MCF 10A (cell line): ENCODE measurements around the gene KDM5A. TPM values are rescaled to one million over a fixed set of nuclear protein-coding genes. Genes with fewer than 3 reads are reported as not detected.
"Not testable (repeated sequence)": the region's sequence is repeated elsewhere in the genome, so short reads cannot be mapped to it uniquely, and the experiment has no call there.

Experiments
- BruUV-seq: library from RNA; stranded (reverse); fragments of 400-500 nt; replicated peaks from 2 replicates; lab custom pipeline; 2021; lab: Mats Ljungman, UMichigan
- CTCF ChIA-PET: fragments of 300-600 bp; sonication (Branson Sonifier 250); formaldehyde crosslinking; extraction: SDS; loops from one replicate; lab custom pipeline; 2021; ENCODE audit warnings: antibody characterized with exemption, inconsistent platforms; lab: Yijun Ruan, JAX
- POLR2A ChIA-PET: fragments of 300-600, 350-650 bp; sonication (Branson Sonifier 250); formaldehyde crosslinking; extraction: SDS; loops from one replicate; lab custom pipeline; 2020; ENCODE audit warnings: antibody characterized with exemption, inconsistent platforms; lab: Yijun Ruan, JAX
- DNase-seq: peaks from one replicate; pipeline ENCODE4 v3.0.0-alpha.2; 2018; ENCODE audit not compliant: unreplicated experiment
- H3K27ac Mint-ChIP-seq: one replicate; pipeline ENCODE4 v1.8.0; 2022; ENCODE audit warnings: mild to moderate bottlenecking, low read depth, mixed read lengths; ENCODE audit not compliant: unreplicated experiment
- H3K27me3 Mint-ChIP-seq: one replicate; pipeline ENCODE4 v1.8.0; 2022; ENCODE audit warnings: mixed read lengths; ENCODE audit not compliant: insufficient read depth, unreplicated experiment
- H3K36me3 Mint-ChIP-seq: one replicate; pipeline ENCODE4 v1.8.0; 2022; ENCODE audit warnings: mild to moderate bottlenecking, moderate library complexity, mixed read lengths; ENCODE audit not compliant: insufficient read depth, unreplicated experiment
- H3K4me1 Mint-ChIP-seq: one replicate; pipeline ENCODE4 v1.8.0; 2022; ENCODE audit warnings: mixed read lengths; ENCODE audit not compliant: insufficient read depth, unreplicated experiment
- H3K4me3 Mint-ChIP-seq: one replicate; pipeline ENCODE4 v1.8.0; 2022; ENCODE audit warnings: mild to moderate bottlenecking, moderate library complexity, mixed read lengths; ENCODE audit not compliant: unreplicated experiment
- H3K9me3 Mint-ChIP-seq: one replicate; pipeline ENCODE4 v1.8.0; 2022; ENCODE audit warnings: mixed read lengths; ENCODE audit not compliant: unreplicated experiment
- intact Hi-C: fragments of 100-400 bp; cut with micrococcal nuclease; formaldehyde crosslinking; loops from 2 replicates; pipeline ENCODE4 v1.14.1; 2022
- total RNA-seq: library from RNA; stranded (reverse); gene quantifications from 2 replicates; pipeline ENCODE4 v1.2.3, GENCODE V29; 2022
- TF ChIP-seq, protein P1 (sequence below): fragments of 200-600 bp; IDR thresholded peaks from one replicate; pipeline ENCODE4 v1.8.0; 2022; ENCODE audit warnings: antibody characterized with exemption, mild to moderate bottlenecking; ENCODE audit not compliant: unreplicated experiment

The KDM5A gene
- total RNA-seq, 1 experiment from 2014 or later = 58.0 TPM

DNA sequence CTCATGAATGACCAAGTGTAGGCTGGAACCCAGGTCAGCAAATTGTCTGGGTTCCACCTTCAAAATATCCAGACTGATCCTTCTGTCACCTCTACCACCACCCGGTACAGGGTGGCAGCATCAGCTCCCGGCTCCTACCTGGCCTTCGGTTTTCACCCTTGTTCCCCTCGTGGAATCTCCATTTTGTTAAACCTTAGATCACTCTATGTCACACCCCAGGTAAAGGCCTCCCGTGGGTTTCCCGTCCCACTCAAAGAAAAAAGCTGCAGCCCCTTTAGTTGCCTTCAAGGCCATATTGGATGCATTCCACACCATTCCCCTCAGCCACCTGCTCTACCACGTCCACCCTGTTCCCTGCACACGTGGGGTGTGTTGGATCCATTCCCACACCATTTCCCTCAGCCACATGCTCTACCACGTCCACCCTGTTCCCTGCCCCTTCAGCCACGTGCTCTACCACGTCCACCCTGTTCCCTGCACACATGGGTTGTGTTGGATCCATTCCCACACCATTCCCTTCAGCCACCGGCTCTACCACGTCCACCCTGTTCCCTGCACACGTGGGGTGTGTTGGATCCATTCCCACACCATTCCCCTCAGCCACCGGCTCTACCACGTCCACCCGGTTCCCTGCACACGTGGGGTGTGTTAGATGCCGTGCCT lies 150.3 kb downstream of the KDM5A start:
- H3K4me3 Mint-ChIP-seq = no peak overlapping the region
- CTCF ChIA-PET = no interaction called here

DNA sequence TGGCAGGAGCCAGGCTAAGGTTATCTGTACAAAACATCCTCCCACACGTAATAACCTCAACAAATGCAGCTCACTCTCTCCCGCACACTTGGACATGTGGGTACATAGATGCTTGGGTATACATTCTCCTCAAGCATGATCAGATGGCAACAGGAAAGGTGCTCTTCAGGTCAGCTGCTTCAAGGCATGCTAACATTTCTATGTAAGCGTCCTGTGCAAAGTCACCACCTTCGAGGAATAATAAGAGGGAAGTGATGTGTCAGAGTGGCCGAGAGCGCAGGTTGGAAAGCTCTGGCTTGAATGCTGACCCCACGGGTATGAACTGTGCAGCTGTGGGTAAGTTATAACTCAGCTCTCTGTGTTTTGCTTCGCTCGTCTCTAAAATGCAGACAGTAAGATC lies 151.0 kb downstream of the KDM5A start:
- H3K4me1 Mint-ChIP-seq = no peaks in the 10 kb centered on the region
- intact Hi-C loops = no loop called here
- ChIA-PET POLR2A (interaction anchor here (1.1 kb wide), 1 partner anchor 10 kb away, joined by 3 read pairs; no protein-coding TSS in a partner anchor), CTCF (no interaction called here)
- peaks cover 26% of the 10 kb centered on the region for H3K27me3 Mint-ChIP-seq
- DNase-seq = no peak
- no peaks in the 10 kb centered on the region for H3K36me3 Mint-ChIP-seq
- H3K9me3 Mint-ChIP-seq = peaks cover 26% of the 10 kb centered on the region
- TF ChIP-seq, protein P1, sequence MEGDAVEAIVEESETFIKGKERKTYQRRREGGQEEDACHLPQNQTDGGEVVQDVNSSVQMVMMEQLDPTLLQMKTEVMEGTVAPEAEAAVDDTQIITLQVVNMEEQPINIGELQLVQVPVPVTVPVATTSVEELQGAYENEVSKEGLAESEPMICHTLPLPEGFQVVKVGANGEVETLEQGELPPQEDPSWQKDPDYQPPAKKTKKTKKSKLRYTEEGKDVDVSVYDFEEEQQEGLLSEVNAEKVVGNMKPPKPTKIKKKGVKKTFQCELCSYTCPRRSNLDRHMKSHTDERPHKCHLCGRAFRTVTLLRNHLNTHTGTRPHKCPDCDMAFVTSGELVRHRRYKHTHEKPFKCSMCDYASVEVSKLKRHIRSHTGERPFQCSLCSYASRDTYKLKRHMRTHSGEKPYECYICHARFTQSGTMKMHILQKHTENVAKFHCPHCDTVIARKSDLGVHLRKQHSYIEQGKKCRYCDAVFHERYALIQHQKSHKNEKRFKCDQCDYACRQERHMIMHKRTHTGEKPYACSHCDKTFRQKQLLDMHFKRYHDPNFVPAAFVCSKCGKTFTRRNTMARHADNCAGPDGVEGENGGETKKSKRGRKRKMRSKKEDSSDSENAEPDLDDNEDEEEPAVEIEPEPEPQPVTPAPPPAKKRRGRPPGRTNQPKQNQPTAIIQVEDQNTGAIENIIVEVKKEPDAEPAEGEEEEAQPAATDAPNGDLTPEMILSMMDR = no peak
- H3K27ac Mint-ChIP-seq = no peak overlapping the region
- BruUV-seq = no TSS peak
- no peak overlapping the region for H3K4me3 Mint-ChIP-seq

More for the DNA sequence above, 150.3 kb downstream of the KDM5A start:
- peaks cover 31% of the 10 kb centered on the region for H3K27me3 Mint-ChIP-seq
- no peak overlapping the region for H3K27ac Mint-ChIP-seq
- peaks cover 26% of the 10 kb centered on the region for H3K9me3 Mint-ChIP-seq
- POLR2A ChIA-PET = no interaction called here
- TF ChIP-seq, protein P1 = no peak
- BruUV-seq = no TSS peak
- DNase-seq = no peak
- H3K36me3 Mint-ChIP-seq = no peaks in the 10 kb centered on the region
- H3K4me1 Mint-ChIP-seq = no peaks in the 10 kb centered on the region
- intact Hi-C loops = no loop called here

DNA sequence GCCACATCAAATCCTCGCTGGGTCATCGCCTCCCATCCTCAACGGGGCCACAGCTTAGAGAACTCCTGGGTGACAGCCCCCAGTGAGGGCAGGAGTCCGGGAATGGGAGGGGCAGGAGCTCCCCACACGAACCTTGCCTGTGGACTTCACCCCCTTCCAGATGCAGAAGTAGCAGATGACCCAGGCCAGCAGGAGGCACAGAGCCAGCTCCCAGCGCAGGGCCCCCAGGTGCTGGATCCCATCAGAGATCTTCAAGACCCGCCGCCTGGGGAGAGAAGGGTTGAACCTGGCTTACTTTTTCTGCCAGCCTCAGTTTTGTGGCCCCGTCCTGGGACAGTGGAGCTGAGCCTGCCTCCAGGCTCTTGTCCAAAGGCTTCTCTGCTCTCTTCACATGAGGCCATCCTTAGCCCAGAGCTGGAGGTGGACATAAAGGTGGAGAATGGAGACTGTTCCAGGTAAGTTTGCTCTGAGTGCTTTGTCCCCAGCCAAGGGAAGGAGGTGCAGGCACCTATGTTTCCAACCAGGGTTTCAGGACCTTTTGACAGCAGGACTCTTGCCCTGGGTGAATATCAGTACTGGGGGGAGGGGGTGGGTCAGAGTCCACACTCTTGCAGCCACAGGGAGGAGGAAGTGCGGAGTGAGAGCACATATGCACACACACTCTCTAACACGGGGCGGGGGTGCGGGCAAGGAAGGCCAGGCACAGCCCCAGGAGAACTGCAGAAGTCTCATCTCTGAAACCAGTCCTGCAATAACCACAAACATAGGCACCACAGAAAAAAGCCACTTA lies 151.9 kb downstream of the KDM5A start:
- no peaks in the 10 kb centered on the region for H3K4me1 Mint-ChIP-seq
- BruUV-seq = no TSS peak
- POLR2A ChIA-PET = interaction anchor here (1.1 kb wide), 1 partner anchor 11 kb away, joined by 3 read pairs; no protein-coding TSS in a partner anchor

DNA sequence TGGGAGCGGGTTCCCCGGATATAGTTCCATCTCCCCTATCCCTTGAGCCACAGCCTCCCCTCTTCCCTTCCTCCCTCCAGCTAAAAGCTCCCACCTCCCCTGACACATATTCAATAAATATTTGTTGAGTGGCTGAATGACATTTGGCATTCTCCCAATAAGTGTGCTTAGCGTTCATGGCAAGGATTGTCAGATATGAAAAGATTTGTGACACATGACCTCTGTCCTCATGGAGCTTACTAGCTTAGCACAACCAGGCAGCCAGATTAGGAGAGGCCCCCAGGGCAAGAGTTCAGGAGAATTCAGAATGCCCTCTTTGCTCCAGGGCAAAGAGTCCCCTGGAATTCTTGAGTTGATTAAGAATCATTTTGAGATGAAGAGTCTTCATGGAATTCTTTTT lies 152.7 kb downstream of the KDM5A start:
- H3K9me3 Mint-ChIP-seq = peaks cover 26% of the 10 kb centered on the region
- H3K27ac Mint-ChIP-seq = no peak overlapping the region
- H3K27me3 Mint-ChIP-seq = peaks cover 27% of the 10 kb centered on the region
- TF ChIP-seq, protein P1 = no peak
- H3K36me3 Mint-ChIP-seq = no peaks in the 10 kb centered on the region
- CTCF ChIA-PET = no interaction called here
- DNase-seq = no peak
- BruUV-seq = no TSS peak
- intact Hi-C loops = no loop called here
- POLR2A ChIA-PET = no interaction called here
- H3K4me1 Mint-ChIP-seq = no peaks in the 10 kb centered on the region
- no peak overlapping the region for H3K4me3 Mint-ChIP-seq

More for the DNA sequence above, 151.9 kb downstream of the KDM5A start:
- DNase-seq = no peak
- no peak overlapping the region for H3K27ac Mint-ChIP-seq
- CTCF ChIA-PET = no interaction called here
- H3K27me3 Mint-ChIP-seq = peaks cover 26% of the 10 kb centered on the region
- TF ChIP-seq, protein P1 = no peak
- no peak overlapping the region for H3K4me3 Mint-ChIP-seq
- no peaks in the 10 kb centered on the region for H3K36me3 Mint-ChIP-seq
- intact Hi-C loops = no loop called here
- peaks cover 26% of the 10 kb centered on the region for H3K9me3 Mint-ChIP-seq

DNA sequence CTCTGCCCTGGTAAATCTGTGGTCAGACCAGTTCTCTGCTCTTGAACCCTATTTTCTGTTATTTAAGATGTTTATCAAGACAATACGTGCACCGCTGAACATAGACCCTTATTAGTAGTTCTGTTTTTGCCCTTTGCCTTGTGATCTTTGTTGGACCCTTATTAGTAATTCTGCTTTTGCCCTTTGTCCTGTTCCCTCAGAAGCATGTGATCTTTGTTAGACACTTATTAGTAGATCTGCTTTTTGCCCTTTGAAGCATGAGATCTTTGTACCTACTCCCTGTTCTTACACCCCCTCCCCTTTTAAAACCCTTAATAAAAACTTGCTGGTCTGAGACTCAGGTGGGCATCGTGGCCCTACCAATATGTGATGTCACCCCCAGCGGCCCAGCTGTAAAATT lies 153.2 kb downstream of the KDM5A start:
- DNase-seq, POLR2A ChIA-PET, H3K27ac Mint-ChIP-seq, intact Hi-C loops, H3K4me3 Mint-ChIP-seq, H3K4me1 Mint-ChIP-seq, CTCF ChIA-PET, BruUV-seq, H3K36me3 Mint-ChIP-seq: not testable (repeated sequence)
- H3K9me3 Mint-ChIP-seq = peaks cover 26% of the 10 kb centered on the region
- H3K27me3 Mint-ChIP-seq = peaks cover 26% of the 10 kb centered on the region
